Stimulated activated CD4-positive, alpha-beta T cell treated with anti-CD3 and anti-CD28 coated beads, Interleukin-12 subunit alpha, Interleukin-12 subunit beta, amount 100 ng/mL, for 24 hours (primary cell): ENCODE data around the gene PAX2.

ENCODE experiments used
- DNase-seq, 2 experiments: peaks; one replicate each; pipeline ENCODE4 v3.0.0-alpha.2; 2020; ENCODE audit warnings: low read depth in 2 of 2

PAX2 gene

DNA sequence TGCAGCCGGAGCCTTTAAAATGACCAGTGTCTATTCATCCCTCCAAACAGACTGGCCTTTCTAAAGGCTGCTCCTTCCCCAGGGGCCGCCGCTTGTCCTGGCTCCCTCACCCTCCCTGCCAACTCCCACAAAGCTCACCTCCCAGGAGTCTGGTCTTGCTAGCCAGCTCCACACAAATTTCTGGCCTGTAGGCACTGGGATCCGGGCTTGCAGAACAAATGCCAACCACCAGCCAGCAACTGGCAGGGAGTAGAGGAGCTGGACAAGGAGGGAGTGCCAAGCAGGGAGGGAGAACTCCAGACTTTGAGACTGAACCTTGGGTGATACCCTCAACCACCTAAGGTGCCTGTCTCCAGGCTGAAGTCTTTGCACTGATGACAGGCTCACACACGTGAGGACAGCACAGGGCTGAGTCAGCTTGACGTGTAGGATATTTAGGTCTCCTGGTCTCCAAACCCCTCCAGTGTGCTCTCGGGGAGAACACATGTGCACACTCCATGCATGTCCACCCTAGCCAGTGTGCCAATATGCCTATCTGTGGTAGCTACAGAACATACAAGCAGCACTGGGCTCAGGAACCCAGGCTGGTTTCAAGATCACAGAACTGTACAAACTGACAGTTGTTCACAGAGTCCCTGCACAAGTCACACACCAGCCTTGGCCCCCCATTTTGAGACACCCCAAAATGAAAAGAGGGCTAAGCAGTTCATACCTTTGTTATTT is 6.0 kb downstream of the PAX2 start:
- DNase-seq: no peak

DNA sequence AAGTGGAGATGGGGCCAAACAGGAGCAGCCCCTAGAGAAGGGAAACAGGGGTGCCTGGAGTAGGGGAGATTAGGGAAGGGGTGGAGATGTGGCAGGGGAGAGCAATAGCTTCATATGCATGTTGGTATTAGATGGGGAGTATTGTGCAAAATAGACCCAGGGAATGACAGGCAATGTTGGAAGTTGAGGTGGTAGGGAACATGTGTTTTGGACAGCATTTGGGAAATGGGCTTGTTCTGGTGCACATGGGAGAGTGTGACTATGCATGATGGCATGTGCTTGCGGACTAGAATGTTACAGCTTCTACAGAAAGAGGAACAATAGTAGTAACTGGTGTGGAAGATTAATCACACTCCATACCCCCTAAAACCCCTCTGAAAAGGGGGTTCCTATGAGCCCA is 10.4 kb downstream of the PAX2 start:
- no peak for DNase-seq

DNA sequence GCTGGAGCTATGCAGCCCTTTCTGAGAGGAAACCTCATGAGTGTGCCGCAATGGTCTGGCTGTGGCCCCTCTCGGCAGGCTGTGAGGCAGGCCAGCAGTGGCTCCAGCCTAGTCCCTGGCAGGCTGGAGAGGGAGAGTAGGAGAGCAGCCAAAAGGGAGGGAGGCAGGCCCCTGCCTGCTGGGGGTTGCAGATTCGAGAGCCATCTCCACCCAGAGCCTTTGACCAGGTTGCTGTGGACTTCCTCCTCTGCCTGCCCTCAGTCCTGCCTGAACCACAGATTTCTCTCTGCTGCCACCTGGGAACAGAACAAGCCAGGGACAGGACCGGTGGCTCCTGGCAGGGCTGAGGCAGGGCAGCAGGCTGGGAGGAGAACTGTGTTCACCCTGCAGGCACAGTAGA is 13.9 kb downstream of the PAX2 start:
- DNase-seq: no peak

DNA sequence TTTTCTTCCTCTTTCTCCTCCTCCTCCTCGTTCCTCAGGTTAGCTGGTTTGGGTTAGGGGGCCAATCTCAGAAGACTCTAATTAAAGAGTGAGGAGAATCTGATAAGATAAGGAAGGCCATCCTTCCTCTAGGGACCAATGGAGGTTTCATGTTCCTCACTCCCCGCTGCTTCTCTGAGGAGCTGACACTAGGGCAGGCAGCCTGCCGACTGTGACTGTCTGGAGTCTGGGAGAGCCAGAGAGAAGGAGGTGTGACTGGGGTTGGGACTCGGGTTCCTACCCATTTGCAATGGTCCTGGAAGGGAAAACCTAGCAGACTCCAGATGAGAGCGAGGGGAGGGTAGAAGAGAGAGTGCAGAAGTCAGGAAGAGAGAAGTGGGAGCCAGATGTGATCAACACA is 15.3 kb downstream of the PAX2 start:
- no peak for DNase-seq

DNA sequence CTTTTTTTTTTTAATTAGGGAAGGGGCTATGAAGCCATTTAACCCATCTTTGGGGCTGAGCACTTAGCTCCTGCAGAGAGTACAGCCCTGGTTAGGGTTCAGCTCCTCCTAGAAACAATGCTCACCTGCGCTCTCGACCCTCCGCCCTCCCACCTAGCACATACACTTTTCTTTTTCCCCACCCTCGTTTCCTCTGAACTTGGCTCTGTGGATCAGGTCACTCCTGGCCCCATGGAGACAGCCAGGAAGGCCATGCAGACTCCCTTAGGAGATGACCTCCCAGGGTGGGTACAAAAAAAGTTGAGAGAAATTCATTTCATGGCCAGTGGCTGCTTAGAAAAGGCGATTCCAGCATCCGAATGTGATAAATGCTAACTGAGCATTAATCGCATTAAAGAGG is 15.8 kb downstream of the PAX2 start:
- no peak for DNase-seq

DNA sequence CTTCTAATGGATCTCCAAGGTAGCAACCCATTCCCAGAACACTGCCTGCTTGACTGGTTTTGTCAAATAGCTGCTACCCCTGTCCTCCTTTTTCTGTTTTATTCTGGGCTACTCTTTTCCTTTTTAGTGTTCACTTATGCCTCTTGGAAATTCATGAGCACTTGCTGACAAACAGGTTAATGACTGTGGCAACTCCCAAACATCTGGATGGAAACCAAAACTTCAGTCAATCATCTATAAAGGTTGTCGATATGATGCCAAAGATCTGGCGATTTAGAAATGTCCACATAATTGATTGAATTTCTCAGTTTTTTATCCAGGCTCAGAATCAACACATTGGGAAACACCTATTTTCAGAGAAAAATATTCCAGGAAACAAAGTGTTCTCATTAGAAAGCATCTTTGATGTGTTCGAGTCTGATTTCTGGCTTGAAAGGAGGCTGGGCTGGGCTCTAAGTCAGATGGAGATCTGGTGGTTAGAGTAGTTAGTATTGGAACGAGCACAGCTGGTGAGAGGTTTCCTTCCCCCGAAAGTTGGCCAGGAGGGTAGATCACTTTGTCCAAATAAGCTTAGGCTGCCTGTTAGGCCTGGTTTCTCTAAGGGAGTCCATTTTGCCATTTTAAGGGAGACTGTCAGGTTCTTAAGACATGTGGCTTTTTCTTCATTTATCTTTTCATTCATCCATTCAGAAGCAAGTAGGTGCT is 17.8 kb downstream of the PAX2 start:
- DNase-seq: no peak

DNA sequence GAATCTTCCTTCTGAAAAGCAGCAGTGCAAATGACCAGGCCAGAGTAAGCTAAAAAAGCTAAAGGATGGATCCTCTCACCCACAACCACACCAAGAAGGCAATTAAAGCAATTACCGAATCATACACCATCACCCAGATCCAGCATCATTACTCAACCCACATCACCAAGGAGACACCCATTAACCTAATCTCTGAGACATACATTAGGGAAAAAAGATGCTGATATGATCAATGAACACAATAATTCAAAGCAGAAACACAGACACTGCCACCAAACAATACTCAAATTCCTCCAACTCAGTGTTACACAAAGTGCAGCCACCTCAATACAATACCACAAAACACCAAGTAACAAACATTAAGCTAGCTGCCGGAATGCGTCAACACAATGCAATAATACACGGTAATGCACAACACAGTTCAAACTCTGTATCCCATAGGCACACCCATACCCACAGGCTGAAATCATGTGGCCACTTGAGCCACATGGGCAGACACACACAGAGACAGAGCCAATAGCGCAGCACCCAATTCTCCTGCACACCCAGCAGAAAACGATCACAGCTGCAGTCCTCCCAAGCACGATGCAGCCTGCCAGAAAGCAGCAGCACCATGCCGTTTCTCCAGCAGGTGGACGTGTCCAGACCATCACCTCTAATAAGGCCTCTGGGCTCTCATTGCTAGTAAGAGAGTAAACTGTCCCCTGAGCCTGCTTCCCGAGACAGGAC is 21.5 kb downstream of the PAX2 start:
- no peak for DNase-seq

DNA sequence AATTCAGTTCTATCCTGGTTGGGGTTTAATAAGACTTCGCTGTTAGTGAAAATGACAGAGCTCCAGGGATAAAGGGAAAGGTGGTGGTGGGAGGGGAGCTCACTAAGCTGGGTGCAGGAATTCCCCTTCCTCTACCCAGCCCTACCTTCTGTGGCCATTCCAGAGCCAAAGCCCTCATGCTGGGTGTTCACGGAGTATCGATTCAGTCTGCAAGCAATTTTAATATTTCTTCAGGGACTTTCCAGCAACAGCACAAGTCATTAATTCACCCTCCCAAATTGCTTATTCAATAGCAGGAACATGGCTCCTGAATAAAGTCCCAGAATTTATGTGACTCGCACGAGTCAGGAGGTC is 22.0 kb downstream of the PAX2 start:
- no peak for DNase-seq

DNA sequence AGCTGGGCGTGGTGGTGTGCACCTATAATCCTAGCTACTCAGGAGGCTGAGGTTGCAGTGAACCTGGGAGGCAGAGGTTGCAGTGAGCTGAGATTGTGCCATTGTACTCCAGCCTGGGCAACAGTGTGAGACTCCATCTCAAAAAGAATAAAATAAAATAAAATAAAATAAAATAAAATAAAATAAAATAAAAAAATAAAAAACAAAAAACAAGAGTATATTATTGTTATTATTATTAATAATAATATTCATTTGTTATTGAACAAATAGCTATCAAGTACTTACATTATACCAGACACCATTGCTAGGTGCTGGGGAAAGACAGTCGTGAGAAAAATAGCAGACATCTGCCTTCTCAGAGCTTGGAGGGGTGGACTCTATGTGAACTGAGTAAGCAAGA is 24.1 kb downstream of the PAX2 start:
- DNase-seq: no peak

DNA sequence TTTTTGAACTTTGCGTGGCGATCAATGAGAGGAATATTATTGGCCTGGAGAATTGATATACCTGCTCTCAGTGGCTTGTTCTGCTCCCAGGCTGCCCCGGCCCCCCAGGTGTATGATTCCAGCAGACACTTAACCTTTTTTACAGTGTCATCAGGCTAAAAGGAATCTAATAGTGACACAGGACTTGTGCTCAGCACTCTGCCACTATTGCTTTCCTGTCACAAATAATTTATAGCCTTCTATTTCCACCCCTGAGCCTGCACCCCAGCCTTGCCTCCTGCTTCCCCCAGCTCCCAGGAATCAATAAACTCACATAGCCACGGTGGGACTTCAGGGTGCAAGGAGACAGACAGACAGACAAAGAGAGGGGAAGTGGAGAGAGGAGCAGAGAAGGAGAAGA is 28.3 kb downstream of the PAX2 start:
- no peak for DNase-seq

DNA sequence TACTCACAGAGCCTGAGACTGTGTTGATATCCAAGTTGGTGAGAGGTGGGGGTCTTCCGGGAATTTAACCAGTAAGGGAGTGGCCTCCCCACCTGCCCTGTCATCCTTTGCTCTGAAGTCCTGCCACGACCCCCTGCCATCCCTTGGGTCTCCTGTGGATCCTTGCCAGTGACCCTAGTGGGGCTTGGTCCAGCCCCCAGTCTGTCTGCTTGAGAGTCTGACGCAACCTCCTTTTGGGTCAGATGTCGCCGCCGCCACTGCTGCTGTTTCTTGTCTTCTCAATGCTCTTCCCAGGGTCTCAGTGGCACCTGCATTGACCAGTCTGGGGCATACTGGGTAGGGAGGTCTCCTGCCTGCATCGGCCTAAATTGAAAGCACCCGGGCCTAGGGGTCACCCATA is 28.8 kb downstream of the PAX2 start:
- DNase-seq: no peak

DNA sequence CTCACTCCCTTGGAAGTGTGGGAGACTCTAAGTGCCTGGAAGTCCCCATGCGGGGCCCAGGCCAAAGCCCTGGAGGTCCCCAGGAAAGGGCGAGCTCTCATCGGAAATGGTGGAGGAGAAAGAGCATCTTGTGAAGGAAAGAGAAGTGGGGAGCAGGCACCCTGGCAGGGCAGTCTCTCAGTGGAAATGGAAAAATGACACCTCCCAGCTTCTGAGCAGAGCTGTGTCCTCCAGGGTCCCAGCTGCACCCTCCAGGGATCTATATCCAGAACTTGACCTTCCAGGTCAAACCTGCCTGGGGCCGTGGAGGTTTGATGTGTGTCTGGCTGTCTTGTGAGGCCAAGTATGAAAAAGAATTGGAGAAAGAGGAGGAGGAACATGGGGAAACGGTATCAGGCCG is 29.5 kb downstream of the PAX2 start:
- no peak for DNase-seq

DNA sequence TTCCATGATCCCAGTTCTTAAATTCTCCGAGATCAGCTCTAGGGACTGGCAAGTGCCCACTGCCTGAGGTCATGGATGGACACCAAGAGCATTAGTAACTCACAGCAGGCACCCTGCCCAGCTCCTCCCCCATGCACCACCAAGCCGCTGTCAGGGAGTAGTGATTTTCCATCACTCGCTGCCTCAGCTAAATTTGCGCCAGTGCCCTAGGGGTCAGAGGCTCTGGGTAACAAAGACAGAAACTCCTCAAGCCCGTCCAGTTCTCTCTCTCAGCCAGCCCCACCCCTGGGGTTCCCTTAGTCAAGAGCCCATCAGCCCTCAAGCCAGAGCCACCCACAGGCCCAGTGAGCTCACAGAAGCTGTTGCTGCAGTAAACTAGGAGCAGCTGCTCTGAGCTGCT is 30.0 kb downstream of the PAX2 start:
- no peak for DNase-seq

DNA sequence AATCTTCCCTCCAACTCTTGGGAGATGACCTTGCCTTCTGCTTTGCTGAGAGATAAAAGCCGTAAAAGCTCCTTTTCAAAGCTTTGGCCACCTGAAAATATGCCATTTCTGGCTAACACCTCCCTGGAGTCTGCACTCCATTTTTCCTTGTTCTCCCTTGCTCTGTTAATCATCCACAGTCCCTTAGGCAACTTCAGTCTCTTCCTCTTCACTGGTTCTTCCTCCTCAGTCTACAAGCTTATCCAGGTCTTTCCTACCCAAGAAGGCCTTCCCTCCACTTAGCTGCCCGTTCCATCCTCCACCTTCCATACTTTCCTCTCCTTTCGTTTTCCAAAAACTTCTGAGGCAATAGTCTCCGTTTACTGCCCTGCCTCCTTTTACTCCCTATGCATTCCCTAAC is 30.5 kb downstream of the PAX2 start:
- no peak for DNase-seq

DNA sequence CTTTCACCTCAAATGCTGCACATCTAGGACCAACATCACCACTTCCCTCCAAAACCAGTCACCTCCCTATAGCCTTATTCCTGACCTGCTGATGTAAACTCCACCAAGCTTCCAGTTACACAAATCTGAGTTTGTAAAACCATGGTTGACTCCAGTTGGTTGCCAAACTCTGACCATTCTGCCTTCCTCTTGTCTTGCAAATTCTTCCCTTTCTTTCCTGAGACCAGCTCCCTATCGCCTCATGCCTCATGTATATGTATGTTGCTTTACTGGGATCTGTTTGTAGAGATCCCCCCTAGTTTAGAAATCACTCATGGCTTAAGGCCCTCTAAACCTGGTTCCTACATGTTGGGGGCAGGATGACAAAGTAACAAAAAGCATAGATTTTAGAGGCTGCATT is 31.3 kb downstream of the PAX2 start:
- no peak for DNase-seq

DNA sequence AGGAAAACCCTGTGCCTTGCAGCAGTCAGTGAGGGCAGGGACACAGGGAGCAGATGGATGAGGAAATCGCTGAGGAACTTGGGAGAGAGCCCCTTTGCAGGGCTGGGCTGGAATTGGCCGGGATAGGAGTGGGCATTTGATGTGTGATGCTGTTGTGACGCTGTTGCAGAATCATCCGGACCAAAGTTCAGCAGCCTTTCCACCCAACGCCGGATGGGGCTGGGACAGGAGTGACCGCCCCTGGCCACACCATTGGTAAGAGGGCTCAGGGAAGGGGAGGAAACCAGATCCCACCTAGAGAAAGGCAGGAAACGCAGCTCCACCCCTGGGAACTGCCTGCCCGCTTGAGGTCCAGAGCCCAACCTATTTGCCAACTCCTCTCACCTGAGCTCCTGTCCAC is 33.9 kb downstream of the PAX2 start:
- no peak for DNase-seq

DNA sequence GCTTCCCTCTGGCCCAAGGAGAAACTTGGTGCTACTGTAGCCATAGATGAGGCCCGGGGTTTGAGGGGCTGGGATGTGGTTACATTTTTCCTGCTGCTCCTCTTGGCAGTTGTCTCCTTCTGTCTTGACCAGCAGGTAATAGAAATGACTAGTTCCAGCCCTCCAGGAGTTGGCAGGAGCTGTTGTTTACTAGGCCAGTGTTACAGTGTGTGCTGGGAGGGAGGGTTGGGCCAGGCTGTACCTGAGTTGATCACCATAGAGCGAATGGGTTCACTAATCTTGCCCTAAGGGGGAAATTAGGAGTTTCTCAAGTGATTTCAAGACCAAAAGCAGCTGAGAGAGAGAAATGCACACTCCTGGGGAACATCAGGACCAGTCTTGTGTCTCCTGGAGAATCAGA is 34.9 kb downstream of the PAX2 start:
- DNase-seq: no peak

DNA sequence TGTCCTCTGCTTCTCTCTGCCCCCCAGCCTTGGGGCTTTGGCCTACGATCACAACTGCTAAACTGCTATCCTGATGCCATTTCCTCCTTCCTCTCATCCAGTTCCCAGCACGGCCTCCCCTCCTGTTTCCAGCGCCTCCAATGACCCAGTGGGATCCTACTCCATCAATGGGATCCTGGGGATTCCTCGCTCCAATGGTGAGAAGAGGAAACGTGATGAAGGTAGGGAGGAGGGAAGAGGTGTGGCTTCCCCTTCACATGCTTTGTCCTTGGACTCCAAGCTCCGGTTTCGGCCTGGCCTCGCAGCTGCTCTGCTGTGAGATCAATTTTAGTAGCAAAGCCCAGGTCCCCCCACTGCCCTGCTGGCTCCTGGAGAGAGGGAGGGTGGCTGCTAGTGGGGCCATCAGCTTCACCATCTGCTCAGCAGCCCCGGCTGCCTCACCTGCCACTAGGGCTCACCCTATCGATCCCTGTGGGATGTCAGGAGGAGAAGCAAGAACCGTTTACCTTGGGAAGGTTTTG is 35.8 kb downstream of the PAX2 start:
- DNase-seq: no peak

DNA sequence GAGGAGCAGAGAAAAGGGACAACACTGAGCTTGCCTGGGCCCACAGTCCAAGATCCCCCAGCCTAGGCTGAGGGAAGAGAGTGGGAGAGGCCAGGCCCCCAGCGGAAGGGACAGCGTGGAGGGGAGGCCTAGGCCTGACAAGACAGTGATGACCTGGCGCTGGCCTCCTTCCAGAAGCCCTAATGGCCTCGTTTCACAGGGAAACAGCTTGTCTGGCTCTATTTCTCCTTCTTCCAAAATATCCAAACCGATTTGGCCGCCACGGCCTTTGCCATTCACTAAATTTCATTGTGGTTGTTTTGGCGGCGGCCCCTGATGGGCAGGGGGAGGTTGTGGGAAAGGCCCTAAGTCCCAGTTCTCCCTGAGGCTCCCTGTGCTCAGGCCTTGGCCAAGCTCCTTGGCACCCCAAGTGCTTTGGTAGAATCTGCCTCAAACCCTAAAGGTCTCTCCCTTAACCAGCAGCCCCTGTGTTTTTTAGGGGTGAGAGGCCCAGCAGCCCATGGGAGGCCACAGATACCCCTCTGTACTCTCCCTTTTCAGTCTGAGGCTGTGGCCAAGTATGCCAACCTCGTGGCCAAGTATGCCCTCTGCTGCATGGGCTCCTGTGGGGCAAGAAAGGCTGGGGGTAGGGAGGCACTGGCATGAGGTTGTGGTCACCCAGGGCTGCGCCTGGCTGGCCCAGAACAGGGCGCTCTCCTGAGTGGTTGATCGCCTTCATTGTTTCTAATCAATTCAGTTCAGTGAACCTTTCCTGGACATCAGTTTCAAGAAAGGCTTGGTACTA is 37.3 kb downstream of the PAX2 start:
- DNase-seq: no peak

DNA sequence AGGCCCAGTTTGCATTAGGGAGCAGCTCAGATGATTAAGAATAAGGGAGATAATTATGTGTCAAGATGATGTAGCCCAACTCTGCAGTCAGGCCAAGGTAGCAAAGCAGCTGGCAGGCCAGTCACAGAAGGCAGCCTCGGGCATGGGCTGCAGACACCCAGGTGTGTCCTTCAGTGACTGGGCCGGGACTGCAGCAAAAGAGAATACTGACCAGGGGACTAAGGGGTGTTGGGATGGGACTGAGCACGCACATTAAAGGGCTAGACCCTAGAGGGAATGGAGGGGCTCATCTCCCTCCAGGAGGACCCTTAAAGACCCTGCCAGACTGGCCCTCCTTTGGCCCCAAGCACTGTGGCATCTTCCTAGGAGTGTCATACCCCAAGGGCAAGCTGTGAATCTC is 38.7 kb downstream of the PAX2 start:
- no peak for DNase-seq

DNA sequence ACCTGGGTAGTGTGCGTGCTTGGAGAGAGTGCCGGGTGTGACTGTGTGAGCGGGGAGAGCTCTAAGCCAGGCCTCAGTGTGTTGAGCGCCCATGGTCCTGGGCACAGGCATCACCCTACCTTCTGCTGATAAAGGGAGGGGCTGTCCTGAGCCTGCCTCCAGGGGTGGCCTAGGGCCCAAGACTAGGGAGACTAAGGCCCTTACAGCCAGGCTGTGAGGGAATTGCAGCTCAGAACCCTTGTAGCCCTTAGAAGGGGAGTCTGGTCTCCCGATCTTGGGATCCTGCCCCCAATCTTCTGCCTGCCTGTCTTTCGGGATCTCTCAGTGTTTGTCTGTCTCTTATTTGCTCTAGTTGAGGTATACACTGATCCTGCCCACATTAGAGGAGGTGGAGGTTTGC is 41.2 kb downstream of the PAX2 start:
- no peak for DNase-seq
